ENCODE data around the gene STK31.
"Not testable (repeated sequence)": the region's sequence is repeated elsewhere in the genome, so short reads cannot be mapped to it uniquely, and the experiment has no call there.

DNA sequence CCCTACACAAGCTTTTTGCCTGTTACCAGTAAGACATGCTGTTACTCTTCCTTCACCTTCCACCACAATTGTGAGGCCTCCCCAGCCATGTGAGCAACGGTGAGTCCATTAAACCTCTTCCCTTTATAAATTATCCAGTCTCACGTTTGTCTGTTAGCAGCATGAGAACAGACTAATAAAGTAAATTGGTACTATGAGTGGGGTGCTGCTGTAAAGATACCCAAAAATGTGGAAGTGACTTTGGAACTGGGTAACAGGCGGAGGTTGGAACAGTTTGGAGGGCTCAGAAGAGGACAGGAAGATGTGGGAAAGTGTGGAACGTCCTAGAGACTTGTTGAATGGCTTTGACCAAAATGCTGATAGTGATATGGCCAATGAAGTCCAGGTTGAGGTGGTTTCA lies 122.7 kb downstream of the STK31 start:
- TF ChIP-seq, protein P1, sequence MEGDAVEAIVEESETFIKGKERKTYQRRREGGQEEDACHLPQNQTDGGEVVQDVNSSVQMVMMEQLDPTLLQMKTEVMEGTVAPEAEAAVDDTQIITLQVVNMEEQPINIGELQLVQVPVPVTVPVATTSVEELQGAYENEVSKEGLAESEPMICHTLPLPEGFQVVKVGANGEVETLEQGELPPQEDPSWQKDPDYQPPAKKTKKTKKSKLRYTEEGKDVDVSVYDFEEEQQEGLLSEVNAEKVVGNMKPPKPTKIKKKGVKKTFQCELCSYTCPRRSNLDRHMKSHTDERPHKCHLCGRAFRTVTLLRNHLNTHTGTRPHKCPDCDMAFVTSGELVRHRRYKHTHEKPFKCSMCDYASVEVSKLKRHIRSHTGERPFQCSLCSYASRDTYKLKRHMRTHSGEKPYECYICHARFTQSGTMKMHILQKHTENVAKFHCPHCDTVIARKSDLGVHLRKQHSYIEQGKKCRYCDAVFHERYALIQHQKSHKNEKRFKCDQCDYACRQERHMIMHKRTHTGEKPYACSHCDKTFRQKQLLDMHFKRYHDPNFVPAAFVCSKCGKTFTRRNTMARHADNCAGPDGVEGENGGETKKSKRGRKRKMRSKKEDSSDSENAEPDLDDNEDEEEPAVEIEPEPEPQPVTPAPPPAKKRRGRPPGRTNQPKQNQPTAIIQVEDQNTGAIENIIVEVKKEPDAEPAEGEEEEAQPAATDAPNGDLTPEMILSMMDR (IDR thresholded peaks at IDR 0.05; ENCODE audit: low read depth, low read length): not testable (repeated sequence)
- TF ChIP-seq MYC (IDR thresholded peaks at IDR 0.05; ENCODE audit: low read depth, low read length): not testable (repeated sequence)
